GM12872 (cell line): ENCODE measurements around the gene UBASH3B.

Experiments used
- TF ChIP-seq, protein P1 (sequence below): IDR thresholded peaks from 3 replicates; pipeline ENCODE4 v1.5.1; 2011; ENCODE audit warnings: low read depth, mild to moderate bottlenecking, low read length, moderate library complexity; ENCODE audit not compliant: insufficient read depth

UBASH3B gene

DNA sequence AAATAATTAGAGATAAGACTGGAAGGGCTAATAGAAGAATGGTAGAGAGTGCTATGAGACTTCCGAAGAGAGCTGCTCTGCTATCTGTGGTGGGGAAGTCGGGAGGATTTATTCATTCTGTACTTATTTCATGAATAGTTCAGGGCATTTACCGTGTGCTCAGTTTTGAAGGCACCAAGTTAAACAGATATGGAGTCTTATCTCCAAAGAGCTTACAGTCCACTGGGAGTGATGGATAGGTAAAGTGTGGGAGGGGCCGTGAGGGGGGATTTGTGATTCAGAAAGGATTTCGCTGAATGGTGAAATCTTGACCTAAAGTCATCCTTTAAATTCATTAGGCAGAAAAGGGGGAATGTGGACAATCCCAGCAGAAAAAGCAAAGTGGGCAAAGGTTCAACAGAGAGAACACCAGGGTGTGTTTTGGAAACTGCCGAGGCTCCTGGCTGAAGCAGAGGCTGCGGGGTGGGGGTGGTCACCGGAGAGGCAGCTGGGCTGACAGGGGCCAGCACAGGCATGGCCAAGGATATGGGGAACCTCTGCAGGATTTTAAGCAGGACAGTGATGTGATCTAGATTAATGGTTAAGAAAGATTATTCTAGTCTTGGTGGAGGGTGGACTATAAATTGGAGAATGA lies 91.2 kb downstream of the UBASH3B start:
- TF ChIP-seq, protein P1, sequence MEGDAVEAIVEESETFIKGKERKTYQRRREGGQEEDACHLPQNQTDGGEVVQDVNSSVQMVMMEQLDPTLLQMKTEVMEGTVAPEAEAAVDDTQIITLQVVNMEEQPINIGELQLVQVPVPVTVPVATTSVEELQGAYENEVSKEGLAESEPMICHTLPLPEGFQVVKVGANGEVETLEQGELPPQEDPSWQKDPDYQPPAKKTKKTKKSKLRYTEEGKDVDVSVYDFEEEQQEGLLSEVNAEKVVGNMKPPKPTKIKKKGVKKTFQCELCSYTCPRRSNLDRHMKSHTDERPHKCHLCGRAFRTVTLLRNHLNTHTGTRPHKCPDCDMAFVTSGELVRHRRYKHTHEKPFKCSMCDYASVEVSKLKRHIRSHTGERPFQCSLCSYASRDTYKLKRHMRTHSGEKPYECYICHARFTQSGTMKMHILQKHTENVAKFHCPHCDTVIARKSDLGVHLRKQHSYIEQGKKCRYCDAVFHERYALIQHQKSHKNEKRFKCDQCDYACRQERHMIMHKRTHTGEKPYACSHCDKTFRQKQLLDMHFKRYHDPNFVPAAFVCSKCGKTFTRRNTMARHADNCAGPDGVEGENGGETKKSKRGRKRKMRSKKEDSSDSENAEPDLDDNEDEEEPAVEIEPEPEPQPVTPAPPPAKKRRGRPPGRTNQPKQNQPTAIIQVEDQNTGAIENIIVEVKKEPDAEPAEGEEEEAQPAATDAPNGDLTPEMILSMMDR: no peak

DNA sequence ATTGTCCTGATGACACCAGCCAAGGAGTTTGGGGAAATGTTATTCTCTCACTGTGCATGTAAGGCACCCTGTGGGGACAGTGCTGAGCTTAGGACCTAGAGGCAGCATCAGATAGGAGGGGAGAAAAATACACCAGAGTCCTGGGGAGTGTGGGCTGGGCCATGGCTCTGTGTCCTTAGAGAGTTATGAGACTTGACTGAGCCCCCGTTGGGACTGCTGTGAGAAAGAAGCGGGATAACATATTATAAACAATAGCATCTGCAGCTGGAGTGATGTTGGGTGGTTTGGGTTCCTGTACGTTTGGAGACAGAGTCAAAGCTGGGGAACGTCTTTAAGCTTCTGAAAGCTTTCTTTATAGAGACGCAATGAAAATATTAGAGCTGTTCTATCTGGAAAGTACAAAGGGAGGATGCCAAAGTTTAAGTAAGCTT lies 91.8 kb downstream of the UBASH3B start:
- TF ChIP-seq, protein P1: no peak

DNA sequence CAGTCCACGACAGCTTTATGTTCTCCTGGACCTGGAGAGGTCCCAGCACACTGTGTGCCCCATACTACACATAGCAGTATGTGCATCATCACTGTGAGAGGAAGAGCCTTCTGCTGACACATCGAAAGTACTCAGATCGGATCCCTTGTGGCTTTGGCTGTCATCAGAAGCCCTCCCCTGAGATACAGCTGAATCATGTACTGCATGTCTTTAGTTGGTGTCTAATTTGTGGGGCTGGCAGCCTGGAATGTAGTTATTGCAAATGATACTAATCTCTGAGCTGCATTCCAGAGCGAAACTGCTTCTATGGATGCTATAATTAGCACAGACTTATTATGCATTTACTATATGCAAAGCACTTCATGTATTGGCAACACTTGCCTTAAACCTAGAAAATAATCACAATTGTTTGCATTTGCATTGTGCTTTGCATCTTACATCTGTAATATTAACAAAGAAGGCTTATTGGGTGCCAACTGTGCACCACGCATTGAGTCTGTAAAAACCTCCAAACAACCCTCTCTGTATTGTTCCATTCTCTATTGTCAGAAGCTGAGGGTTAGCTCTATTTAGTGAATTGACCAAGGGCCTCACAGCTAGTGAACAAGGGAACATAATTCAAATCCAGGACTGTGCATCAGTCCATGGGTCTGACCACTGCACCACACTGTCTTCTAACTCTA lies 93.6 kb downstream of the UBASH3B start:
- TF ChIP-seq, protein P1: no peak

DNA sequence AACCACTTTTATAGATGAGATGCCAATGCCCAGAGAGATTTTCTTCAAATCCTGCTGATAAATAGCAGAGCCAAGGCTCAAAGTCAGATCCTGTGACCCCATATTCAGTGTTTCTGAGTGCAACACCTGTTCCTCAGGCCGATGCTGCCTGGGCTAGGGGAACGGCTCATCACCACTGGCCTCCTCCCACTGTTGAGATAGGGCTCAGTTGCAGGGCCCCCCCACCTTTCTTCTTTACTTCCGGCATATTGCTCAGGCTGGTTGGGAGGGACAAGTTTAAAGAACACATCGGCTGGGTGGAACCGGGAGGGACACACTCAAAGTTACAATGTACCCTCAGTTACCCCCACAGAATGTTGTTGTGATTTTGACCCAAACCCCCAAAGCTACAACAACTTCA lies 94.5 kb downstream of the UBASH3B start:
- TF ChIP-seq, protein P1: no peak

DNA sequence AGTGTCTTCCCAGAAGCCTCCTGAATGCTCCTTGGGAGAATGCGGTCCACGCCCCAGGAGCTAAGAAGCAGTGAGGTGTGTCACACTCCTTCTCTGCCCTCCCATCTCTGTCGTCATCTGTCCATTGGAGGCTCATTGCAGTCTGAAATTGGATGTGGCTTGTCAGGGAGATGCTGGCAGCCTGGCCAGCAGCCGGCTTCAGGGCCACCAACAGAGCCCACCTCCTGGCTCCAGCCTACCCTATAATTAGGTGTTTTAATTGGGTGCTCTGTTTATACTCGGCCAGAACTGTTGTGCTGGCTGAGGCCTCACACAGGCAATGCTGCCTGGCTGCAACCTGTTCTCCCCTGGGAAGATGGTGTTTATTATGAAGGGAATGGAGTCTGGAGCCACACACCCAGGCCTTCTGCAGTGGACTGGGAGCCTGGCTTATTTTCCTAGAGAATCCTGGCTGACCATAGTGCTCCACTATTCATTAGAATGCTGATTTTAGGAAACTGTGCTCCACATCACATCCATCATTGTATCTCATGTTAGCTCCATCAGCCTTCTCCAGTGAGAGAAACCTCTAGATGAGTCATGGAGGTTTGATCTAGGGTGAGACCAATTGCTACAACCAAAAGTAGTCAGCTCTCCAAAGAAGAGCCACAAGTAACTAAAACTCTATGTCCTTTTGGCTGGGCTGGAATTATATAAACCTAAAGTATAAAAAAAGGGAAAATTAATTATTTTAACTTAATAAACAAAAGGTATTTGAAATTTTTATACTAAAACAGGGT lies 96.0 kb downstream of the UBASH3B start:
- TF ChIP-seq, protein P1: no peak

DNA sequence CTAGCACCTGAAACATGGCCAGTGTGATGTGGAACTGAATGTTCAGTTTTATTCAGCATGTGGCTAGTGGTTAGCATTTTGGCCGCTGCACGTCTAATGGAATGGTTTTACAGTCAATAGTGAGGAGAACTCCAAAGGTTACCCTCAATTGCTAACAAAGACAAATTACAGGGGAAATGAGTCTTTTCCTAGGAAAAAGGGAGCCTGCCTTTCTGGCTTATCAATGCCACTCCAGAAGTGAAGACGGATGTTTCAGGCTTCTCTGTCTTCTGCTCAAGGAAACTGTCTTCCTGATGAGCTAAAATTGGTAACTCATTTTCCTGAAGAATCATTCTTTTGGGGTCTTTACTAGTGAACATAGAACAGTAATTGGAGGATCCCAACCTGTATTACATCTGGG lies 98.5 kb downstream of the UBASH3B start:
- TF ChIP-seq, protein P1: no peak

DNA sequence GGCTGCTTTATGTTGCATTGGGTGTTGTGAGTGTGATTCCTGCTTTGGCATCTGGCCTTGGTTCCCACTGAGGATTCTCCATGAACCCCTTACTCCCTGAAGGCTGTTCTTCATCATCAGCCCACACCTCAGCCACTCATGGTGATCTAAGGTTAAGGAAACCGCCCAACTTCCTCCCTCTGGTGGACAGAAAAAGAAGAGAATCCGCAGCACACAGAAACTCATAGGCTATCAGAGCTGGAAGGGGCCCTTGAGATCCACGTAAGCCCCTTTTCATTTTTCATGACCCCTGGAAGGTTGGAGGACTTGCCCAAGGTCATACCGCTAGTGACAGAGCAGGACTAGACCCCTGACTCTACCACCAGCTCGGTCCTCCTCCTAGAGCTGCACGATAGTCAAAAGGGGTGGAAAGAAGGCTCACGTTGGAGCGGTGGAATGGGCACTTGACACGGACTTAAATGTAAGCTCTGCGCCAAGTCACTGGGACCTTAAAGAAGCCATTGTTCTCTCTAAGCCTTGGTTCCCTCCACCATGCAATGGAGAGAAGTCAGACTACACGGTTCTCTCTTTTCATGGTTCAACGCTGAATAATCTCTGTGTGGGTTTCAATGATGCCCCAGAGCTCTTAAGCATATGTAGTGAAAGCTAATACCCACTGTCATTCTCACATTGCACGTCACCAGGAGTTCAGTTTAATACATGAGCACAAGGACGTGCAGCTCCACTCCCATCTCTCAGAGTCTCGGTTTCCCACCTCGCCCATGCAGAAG lies 99.2 kb downstream of the UBASH3B start:
- TF ChIP-seq, protein P1: peak; percentile 63
